Omental fat pad (tissue), 4 donors: ENCODE data around the gene OGDHL. TPM values are rescaled to one million over a fixed set of nuclear protein-coding genes. Genes with fewer than 3 reads are reported as not detected.
"Not testable (repeated sequence)": the region's sequence is repeated elsewhere in the genome, so short reads cannot be mapped to it uniquely, and the experiment has no call there.

Source experiments
- ATAC-seq: fragments of 150-250 bp; one replicate; pipeline ENCODE4 v1.9.1; 2016; ENCODE audit warnings: mild to moderate bottlenecking, moderate library complexity; ENCODE audit not compliant: low FRiP score
- DNase-seq: peaks from one replicate; pipeline ENCODE4 v3.0.0-alpha.2; 2019; ENCODE audit warnings: low spot score
- total RNA-seq, 4 donors: library from RNA; depleted of rRNA; stranded (reverse); fragments of >200 nt; gene quantifications; one replicate each; pipeline ENCODE4 v1.1.0, GENCODE V29; 2016
- TF ChIP-seq, protein P1 (sequence below), 3 donors: fragments of 450-650 bp; IDR thresholded peaks; one replicate each; pipeline ENCODE4 v1.5.1; 2016 to 2017; ENCODE audit warnings: antibody characterized with exemption in 3 of 3, mild to moderate bottlenecking in 3 of 3, moderate library complexity in 2 of 3

OGDHL gene
- total RNA-seq, 4 donors from 2014 or later, result 0.65 to 1.2 TPM; not detected in 2

GRCh38 chr10:49758249-49758930 lies 3.7 kb downstream of the OGDHL start:
- no peak for ATAC-seq
- TF ChIP-seq, protein P1, sequence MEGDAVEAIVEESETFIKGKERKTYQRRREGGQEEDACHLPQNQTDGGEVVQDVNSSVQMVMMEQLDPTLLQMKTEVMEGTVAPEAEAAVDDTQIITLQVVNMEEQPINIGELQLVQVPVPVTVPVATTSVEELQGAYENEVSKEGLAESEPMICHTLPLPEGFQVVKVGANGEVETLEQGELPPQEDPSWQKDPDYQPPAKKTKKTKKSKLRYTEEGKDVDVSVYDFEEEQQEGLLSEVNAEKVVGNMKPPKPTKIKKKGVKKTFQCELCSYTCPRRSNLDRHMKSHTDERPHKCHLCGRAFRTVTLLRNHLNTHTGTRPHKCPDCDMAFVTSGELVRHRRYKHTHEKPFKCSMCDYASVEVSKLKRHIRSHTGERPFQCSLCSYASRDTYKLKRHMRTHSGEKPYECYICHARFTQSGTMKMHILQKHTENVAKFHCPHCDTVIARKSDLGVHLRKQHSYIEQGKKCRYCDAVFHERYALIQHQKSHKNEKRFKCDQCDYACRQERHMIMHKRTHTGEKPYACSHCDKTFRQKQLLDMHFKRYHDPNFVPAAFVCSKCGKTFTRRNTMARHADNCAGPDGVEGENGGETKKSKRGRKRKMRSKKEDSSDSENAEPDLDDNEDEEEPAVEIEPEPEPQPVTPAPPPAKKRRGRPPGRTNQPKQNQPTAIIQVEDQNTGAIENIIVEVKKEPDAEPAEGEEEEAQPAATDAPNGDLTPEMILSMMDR (IDR thresholded peaks at IDR 0.05), result no peak

DNA sequence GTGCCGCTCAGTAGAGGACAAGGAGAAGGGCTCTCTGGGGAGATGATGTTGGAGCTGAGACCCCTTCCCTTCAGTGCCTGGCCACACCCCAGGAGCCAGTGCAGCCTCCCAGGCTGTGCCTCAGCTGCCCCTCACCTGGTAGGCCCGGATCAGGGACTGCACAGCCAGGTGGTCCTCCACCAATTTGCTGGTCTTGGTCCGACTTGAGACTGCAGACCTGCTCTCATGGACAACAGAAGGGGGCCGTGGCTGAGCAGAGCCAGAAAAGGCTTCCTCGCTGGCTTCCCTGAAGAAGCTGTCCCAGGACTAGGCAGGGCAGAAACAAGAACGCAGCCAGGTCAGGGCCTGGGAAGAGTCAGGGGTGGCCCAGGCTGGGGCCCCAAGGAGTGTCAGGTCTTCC lies 5.5 kb downstream of the OGDHL start:
- DNase-seq, result no peak
- ATAC-seq, result no peak
- TF ChIP-seq, protein P1 (IDR thresholded peaks at IDR 0.05), result no peak

More at GRCh38 chr10:49758249-49758930, 3.7 kb downstream of the OGDHL start:
- DNase-seq, result no peak

DNA sequence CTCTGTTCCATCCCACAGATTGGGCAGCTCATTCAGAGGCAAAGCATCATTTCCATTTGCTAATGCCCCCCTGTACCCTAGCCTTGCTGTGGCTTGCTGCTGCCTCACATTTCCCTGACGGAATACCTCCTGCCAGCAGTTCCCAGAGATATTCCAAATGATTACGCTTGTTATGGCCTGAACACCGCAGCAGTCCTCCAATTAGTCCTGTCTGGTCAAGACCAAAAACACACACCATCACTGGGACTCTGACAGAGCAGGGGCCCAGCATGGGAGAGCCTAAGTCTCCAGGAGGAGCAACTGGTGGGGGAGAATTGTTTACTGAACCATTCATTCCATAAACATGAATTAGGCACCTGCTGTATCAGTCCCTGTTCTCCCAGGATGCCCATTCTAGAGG lies 6.1 kb downstream of the OGDHL start:
- ATAC-seq (no peak), DNase-seq (no peak)
- TF ChIP-seq, protein P1 (IDR thresholded peaks at IDR 0.05), result no peak

GRCh38 chr10:49754951-49755350 lies 7.2 kb downstream of the OGDHL start:
- DNase-seq, ATAC-seq: not testable (repeated sequence)

GRCh38 chr10:49752584-49752983 lies 9.5 kb downstream of the OGDHL start:
- TF ChIP-seq, protein P1 (IDR thresholded peaks at IDR 0.05), result no peak
- DNase-seq (no peak), ATAC-seq (no peak)

DNA sequence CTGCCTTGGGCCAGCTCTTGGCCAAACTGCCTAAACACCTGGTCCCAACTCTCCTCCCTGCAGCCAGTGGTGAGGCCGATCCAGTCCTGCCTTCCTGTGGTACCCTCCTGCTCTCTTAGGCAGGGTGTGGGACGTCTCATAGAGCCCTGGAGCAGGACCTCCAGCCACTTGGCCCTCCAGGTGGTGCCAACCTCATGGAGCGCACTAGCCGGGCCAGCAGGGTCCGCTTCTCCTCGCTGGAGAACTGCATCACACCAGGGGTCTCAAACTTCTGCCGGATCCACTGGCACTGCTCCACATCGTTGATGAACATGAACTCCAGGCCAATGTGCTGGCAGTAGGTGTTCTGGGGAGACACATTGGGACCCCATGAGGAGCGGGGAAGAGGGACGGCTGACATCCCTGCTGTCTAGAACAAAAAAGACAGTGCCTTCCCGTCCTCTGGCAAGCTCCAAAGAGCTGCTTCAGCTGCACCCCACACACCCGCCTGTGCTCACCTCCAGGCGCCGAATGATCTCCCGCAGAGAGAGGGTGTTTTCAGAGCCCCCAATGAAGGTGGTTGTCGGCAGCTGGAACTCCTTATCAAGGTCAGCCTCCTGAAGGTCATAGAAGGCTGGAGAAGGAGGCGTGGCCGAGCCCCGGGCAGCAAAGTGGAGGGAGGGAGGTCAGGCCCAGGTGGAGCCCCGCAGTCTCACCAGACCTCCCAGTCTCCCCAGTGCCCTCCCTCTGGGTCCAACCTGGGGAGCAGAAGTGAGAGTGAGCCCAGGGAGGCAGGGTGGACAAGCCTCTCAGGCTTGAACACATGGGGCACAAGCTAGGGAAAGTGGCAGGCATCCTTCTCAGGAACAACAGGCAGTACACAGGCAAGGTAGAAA lies 10.2 kb downstream of the OGDHL start:
- TF ChIP-seq, protein P1 (IDR thresholded peaks at IDR 0.05), result no peak
- DNase-seq (no peak), ATAC-seq (no peak)

DNA sequence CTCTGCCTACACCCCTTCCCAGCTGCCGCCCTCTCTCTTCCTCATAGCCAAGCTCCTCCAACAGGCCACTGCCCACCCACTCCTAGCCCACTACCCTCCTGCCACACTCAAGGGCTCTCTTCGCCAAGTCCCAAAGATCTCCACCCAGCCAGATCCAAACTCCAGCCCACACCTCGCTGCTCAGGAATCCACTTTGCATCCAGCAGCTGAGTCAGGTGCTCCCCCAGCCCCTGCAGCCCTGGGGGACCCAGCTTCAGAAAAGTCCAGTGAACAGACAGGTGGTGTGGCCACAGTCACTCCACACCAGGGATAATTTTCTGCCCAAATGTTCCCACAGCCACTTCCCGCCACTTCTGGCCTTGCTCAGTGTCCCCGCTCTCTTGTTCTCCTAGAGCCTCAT lies 10.9 kb downstream of the OGDHL start:
- TF ChIP-seq, protein P1 (IDR thresholded peaks at IDR 0.05), result no peak
- ATAC-seq, result no peak
- DNase-seq, result no peak
